Measurements from ENCODE around the gene CCPG1.
"Not testable (repeated sequence)": the region's sequence is repeated elsewhere in the genome, so short reads cannot be mapped to it uniquely, and the experiment has no call there.

CCPG1 gene, protein sequence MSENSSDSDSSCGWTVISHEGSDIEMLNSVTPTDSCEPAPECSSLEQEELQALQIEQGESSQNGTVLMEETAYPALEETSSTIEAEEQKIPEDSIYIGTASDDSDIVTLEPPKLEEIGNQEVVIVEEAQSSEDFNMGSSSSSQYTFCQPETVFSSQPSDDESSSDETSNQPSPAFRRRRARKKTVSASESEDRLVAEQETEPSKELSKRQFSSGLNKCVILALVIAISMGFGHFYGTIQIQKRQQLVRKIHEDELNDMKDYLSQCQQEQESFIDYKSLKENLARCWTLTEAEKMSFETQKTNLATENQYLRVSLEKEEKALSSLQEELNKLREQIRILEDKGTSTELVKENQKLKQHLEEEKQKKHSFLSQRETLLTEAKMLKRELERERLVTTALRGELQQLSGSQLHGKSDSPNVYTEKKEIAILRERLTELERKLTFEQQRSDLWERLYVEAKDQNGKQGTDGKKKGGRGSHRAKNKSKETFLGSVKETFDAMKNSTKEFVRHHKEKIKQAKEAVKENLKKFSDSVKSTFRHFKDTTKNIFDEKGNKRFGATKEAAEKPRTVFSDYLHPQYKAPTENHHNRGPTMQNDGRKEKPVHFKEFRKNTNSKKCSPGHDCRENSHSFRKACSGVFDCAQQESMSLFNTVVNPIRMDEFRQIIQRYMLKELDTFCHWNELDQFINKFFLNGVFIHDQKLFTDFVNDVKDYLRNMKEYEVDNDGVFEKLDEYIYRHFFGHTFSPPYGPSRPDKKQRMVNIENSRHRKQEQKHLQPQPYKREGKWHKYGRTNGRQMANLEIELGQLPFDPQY

DNA sequence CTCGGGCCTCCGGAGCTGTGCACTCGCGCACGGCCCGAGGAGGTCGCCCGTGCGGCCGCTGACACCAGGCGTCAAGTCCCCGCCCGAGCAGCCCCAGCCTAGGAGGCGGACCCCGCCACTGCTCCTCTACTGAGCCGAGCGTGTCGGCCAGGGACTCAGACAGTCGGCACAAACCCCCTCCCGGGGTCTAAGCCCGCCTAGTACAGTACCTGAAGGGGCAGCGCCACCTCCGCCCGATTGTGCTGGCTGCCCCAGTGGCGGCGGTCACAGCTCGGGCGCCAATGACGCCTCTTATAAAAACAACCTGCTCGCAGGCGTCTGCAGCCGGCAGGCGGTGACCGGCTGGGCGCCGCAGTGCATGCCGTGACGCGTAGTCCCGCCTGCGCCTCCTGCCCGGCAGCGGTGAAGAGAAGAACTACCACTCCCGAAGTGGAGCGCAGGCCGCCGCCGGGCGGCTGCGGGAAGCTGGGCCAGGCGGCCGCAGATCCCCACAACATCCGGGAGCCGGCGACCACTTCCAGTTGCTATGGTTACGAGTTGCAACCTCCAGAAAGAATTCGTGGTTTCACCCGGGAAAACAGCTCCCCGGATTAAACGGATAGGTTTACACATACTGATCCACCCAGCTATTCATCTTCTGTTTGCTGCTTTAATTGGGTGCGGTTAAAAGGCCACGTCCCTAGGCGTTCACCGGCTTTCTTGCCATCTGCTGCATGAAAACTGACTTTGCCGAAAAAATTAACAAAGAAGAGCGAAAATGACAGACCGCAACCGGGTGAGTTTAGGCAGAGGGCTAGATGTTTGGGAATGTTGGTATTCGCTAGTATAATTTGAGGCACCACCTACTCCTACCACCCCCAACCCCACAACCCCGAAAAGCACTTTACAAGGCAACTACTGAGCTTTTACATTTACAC is at the start of gene CCPG1, which contains the start of gene PIERCE2:
CCPG1 (minus strand) TSS at position 348 of the 917 bp plus-strand sequence. CDS start 18,935 bp downstream, outside the sequence.
PIERCE2 (plus strand) TSS at position 484 of the 917 bp plus-strand sequence; CDS start at position 758, 274 bp downstream.
- DNase-seq = peak; percentile 86

DNA sequence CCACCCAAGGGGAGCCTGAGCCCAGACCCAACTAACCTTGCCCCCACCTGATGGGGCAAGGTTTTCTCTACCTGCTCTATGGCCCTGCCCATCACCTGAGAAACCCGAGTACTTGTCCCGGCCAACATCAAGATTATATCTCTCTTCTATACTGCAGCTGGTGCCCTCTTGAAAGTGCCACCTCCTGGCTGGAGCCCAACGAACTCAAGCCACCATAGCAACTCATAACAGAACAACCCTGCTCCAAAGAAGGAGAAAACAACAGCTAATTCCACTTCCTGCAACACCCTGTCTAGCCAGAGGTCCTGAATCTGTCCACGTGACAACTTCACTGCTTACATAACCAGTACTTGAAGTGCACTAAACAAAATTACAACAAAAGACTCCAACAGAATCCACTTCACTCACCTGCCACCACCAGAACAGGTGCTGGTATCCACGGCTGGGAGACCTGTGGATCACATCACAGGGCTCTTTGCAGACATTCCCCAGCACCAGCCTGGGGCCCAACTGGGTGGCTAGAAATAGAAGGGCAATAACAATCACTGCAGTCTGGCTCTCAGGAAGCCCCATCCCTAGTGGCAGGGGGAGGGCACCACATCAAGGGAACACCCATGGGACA is 49.4 kb upstream of the CCPG1 start:
- no peak for DNase-seq

DNA sequence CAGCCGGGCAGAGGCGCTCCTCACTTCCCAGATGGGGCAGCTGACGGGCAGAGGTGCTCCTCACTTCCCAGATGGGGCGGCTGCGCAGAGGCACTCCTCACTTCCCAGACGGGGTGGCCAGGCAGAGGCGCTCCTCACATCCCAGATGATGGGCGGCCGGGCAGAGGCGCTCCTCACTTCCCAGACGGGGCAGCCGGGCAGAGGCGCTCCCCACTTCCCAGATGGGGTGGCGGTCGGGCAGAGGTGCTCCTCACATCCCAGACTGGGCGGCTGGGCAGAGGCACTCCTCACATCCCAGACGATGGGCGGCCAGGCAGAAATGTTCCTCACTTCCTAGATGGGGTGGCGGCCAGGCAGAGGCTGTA is 38.9 kb upstream of the CCPG1 start:
- DNase-seq = not testable (repeated sequence)

DNA sequence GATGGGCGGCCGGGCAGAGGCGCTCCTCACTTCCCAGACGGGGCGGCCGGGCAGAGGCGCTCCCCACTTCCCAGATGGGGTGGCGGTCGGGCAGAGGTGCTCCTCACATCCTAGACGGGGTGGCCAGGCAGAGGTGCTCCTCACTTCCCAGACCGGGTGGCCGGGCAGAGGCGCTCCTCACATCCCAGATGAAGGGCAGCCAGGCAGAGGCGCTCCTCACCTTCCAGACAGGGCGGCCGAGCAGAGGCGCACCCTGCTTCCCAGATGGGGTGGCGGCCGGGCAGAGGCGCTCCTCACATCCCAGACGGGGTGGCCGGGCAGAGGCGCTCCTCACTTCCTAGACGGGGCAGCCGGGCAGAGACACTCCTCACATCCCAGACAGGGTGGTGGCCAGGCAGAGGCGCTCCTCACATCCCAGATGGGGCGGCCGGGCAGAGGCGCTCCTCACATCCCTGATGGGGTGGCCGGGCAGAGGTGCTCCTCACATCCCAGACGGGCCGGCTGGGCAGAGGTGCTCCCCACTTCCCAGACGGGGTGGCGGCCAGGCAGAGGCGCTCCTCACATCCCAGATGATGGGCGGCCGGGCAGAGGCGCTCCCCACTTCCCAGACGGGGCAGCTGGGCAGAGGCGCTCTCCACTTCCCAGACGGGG is 38.3 kb upstream of the CCPG1 start:
- not testable (repeated sequence) for DNase-seq

DNA sequence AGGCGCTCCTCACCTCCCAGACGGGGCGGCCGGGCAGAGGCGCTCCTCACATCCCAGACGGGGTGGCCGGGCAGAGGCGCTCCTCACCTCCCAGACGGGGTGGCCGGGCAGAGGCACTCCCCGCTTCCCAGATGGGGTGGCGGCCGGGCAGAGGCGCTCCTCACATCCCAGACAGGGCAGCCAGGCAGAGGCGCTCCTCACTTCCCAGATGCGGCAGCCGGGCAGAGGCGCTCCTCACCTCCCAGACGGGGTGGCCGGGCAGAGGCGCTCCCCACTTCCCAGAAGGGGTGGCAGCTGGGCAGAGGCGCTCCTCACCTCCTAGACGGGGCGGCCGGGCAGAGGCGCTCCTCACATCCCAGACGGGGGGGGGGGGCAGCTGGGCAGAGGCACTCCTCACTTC is 37.8 kb upstream of the CCPG1 start:
- DNase-seq = not testable (repeated sequence)

DNA sequence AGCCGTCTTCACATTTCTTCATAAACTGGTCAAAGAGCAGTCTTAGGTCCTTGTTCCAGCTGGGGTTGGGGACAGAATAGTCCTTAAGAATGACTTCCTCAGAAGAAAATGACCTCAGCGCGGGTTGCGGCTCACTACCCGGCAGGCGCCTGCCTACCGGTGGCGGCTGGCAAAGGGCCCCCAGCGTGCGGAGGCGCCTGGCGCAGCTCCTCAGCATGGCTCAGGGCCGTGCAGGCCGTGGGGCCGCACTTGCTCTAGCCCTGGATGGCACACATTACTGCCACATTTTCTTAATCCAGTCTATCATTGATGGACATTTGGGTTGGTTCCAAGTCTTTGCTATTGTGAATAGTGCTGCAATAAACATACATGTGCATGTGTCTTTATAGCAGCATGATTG is 35.0 kb upstream of the CCPG1 start:
- not testable (repeated sequence) for DNase-seq

DNA sequence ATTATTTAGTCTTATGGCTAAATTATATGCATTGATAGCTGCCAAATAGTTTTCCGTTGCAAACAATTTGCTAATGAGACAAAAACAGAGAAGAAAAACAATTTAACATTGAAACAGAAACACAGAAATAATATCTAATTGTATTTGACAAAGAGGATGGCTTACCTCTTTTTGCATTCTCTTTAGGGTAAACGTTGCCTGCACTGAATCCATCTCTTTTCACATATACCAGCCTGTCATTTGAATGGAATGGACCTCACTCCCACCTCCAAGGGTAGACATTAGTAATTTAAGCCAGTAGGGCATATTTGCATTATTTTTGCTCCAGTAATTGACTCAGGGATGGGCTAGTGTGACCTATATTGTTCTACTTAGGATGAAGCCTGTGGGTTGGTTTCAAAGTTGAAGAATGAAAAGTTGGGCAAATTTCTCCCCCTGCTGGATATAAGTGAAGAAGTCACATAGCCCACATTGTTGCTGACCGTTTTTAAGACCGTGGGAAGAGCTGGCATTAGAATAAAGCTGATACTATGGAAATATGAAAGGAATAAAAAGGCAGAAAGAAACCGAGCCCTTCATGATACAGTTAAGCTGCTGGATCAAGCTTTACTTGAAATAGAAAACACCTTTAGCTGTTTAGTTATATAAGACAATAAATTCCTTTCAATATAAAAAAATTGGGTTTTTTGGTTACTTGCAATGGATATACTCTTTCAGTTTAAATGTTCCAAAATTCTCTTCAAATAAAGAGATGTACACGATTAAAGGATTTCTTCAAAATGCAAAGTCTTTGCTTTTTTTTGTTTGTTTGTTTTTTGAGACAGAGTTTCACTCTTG is 27.0 kb upstream of the CCPG1 start:
- DNase-seq = peak; percentile 12

DNA sequence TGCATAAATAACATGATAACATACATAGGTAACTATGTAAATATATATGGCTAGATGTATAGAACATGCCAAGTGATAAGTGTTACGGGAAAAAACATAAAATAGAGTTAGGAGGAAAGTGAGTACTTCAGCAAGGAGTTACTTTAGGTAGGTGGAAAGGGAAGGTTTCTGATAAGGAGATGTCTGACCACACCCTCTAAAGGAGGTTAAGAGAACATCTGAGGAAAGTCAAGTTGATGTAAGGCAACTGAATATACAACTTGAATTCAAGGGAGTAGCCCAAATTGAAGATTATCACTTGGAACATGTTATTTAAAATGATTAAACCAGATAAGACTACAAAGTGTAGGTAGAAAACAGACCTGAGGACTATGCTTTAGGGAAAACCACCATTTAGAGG is 13.9 kb upstream of the CCPG1 start:
- DNase-seq = no peak

DNA sequence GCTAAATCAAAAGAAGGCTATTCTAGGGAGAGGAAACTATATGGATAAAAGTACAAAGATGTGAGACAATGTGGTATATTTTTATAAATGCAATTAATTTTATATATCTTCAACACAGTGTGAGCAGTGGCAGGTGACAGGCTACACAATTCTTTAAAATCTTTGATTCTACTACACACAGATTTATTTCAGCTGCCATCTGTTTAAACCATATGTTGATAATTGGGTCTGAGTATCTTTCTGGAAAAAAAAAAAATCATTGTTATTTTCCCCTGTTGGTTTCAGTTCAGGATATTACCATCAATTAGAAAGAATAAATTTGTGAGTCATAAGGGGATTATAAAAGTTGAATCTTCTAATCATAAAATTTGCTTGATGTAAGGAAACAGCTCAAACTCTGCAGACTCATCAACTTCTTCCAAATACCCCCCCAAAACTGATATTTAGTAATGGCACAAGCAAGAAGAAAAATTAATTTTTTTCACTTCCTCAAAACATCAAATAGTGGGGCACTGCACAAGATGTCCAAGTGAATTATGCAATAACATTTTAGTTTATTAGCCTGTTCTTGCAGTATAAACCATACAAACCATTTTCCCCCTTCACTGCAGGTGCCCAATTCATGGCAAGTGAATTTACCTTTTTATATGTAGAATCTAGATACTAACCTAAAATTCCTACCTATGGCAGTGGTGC is 12.2 kb upstream of the CCPG1 start:
- DNase-seq = no peak

DNA sequence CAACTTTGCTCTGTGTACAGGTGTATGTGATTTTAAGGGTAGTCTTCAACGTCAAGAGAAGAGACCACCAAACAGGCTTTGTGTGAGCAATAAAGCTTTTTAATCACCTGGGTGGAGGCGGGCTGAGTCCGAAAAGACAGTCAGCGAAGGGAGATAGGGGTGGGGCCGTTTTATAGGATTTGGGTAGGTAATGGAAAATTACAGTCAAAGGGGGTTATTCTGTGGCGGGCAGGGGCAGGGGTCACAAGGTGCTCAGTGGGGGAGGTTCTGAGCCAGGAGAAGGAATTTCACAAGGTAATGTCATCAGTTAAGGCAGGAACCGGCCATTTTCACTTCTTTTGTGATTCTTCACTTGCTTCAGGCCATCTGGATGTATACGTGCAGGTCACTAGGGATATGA is 9.5 kb upstream of the CCPG1 start:
- DNase-seq = not testable (repeated sequence)

DNA sequence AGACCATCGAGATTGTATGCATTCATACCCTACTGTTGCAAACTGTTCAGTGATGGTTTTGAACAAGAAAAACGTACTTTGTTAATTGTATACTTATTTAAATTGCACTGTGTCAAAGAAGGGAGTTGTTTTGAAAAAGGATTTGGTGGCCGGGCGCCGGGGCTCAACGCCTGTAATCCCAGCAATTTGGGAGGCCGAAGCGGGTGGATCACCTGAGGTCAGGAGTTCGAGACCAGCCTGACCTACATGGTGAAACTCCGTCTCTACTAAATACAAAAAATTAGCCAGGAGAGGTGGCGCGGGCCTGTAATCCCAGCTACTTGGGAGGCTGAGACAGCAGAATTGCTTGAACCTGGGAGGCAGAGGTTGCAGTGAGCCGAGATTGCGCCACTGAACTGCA is 817 bp upstream of the CCPG1 start:
- not testable (repeated sequence) for DNase-seq

DNA sequence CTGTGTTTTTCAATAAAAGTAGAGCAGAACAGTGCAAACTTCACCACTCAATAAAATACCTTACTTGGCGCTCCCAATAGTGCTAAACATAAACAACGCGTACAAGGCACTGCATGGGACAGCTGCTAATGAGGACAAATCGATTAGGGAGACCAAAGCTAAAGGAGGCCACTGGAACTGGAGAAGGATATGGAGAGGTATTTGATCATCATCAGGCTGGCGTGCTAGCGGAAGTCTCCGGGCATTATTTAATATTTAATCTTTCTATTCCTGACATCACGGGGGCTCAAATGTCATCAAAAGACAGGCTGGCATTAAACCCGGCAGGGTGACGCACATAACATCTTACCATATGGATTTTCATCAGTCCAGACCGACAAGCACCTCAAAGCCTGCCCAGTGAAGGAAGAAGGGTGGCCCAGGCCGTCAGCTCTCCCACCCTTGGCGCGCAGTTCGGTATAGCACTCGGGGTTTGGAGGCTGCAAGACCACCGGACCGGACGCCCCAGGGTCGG is 604 bp downstream of the CCPG1 start:
- DNase-seq = no peak

DNA sequence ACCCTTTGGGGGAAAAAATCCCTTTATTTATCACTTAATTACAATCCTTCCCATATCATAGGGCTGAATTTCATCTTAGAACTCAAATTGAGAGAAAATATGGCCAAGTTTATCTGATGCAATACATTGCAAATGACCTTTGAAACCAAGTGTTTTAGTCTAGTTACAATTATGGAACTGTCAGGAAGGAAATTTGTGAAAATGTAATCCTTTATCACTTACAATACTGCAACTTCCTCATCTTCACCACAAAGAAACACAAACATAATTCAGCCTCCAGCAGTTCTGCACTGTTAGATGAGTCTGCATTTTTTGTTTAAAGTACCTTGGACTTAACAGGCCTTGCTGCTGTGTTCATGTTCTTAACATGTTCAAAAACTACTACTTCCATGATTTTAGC is 4.6 kb downstream of the CCPG1 start:
- DNase-seq = no peak

DNA sequence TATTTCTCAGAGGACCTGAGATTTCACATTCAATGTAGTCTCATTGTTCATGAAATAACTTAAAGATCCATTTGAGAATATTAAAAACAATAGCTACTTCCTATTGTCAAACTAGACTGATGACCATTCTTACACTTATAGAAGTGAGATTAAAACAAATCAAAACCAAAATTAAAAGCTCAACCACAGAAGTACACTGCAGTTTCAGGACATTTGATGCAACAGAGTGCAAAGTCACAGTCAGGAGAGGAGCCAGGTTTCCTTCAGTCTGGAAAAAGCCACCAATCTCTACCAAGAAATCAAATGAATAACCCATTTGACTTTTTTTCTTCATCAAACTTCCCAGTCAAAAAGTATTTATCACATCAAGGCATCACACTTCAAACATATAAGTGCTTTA is 5.5 kb downstream of the CCPG1 start:
- no peak for DNase-seq

DNA sequence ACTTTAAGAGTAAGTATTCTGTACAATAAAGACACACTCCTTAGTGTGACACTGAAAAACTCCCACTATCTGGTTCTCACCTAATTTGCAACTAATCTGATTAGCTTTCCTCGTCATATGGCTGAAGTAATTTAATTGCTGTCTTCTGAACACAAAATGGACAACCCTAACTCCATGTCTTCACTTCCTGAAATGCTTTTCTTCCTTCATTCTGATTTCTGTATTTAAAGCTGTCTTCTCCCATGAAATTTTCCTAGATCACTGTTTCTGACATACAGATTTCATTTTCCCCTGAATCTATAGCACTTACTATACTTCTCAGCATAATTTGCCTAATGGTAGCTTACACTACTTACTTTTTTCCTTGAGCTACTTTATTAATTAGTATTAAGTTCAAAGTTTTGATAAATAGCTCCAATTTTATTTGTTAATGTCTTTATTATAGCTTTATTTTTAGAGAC is 6.3 kb downstream of the CCPG1 start:
- DNase-seq = no peak

DNA sequence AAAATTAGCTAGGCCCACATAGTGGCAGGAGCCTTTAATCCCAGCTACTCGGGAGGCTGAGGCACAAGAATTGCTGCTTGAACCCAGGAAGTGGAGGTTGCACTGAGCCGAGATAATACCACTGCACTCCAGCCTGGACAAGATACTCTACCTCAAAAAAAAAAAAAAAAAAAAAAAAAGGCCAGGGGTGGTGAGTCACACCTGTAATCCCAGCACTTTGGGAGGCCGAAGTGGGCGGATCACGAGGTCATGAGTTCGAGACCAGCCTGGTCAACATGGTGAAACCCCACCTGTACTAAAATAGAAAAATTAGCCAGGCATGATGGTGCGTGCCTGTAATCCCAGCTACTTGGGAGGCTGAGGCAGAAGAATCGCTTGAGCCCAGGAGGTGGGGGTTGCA is 8.1 kb downstream of the CCPG1 start:
- not testable (repeated sequence) for DNase-seq

DNA sequence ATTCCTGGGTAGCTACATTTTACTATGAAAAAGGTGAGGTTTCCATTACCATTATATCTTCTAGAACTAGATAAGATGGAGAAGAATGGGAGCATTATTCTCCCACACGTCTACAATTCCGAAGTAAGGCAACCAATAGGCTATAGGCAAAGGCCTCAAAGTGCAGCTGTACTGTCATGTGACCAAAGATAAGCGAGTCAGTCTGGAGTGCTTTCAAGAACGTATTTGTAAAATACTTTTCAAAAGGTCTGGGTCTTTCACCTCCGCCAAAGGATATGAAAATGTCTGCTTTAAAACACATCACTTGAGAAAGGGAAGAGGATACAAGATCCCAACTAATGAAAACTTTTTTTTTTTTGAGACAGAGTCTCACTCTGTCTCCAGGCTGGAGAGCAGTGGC is 9.9 kb downstream of the CCPG1 start:
- DNase-seq = no peak

DNA sequence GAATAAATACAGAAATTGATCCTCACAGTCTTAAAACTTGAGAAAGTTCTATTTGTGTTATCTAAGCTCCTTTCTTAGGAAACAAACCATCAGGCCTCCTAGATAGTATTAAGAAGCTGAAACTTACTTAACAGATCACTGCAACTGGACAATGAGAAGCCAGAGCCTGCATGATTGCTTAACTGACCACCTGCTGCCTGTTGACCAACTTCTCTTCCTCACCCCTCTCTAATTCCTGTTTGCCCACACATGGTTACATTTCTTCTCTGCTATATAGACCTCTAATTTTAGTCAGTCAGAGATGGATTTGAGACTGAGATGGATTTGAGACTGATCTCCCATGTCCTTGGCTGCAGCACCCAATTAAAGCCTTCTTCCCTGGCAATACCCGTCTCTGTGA is 13.5 kb downstream of the CCPG1 start:
- DNase-seq = no peak

DNA sequence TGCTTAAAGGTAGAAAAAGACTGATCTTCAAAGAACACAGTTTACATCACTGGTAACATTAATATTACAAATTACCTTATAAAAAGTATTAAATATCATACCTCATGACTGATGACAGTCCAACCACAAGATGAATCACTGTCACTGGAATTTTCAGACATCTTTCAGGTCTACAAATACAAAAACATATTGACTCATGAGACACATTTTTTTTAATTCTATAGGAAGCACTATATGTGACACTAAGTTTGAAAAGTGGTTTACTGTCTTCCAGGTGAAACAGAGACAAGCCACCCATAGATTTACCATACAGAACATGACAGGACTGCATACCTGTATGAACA is 18.9 kb downstream of the CCPG1 start:
- DNase-seq = no peak

DNA sequence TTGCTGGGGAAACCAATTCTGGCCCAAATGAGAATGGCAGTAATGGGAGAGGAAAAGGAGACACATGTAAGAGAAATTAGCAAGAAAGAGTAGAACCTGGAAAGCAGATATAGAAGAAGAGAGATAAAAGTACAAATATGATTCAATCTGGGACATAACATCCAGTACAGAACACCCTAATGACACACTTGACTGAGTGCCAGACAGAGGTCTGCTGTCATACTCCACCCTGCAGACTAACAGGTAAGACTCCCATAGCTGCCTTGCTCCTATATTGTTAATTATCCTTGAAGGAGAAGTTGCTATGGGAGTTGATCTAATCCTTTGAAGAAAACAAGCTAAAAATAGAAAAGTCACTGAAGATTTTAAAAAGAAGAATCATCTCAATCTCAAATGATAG is 21.1 kb downstream of the CCPG1 start:
- DNase-seq = no peak
